Spleen (tissue), 7 donors: ENCODE data around the gene CDK5R1.

Source experiments
- CTCF ChIP-seq, 11 experiments: fragments of 200-600 bp in 7 of 11; fragments of 450-650 bp in 4 of 11; sonication (generic) in 4 of 11; IDR thresholded peaks in 8 of 11; conservative IDR thresholded peaks in 3 of 11; 1 replicate in 7 of 11; 2 replicates in 4 of 11; pipeline versions ENCODE4 v1.4.0 to v1.8.0; 2016 to 2021; ENCODE audit warnings: antibody characterized with exemption in 11 of 11, inconsistent platforms in 4 of 11, mild to moderate bottlenecking in 1 of 11
- POLR2AphosphoS5 ChIP-seq, 3 donors: sonication (generic); formaldehyde crosslinking; IDR thresholded peaks; one replicate each; pipeline ENCODE4 v1.5.1; 2017; ENCODE audit warnings: antibody characterized with exemption in 3 of 3
- donor health status: DM: no; HTN: no; CAD: no; lungs with moderate emphysema.
- donor health status: DM: no; HTN: no; CAD: no.
- donor health status: DM: no; HTN: no; CAD: no.

- no peak for TF ChIP-seq CTCF (IDR thresholded peaks at IDR 0.05 in 8 of 11, conservative IDR thresholded peaks at IDR 0.05 in 3 of 11)
- TF ChIP-seq POLR2AphosphoS5 (IDR thresholded peaks at IDR 0.05): no peak
These were observed 10.8 kb downstream of the CDK5R1 start for GRCh38 chr17:32497431-32498205.
